ENCODE results near the gene GOLGA6L9.
"Not testable (repeated sequence)": the region's sequence is repeated elsewhere in the genome, so short reads cannot be mapped to it uniquely, and the experiment has no call there.

The GOLGA6L9 gene

GRCh38 chr15:82429693-82430092 is at the start of gene GOLGA6L9:
Gene GOLGA6L9 (plus strand): TSS chr15:82429816. CDS start chr15:82430080, 264 bp downstream.
- not testable (repeated sequence) for H3K4me1 ChIP-seq (ENCODE audit: insufficient read depth, low read length, severe bottlenecking); H3K27ac ChIP-seq (ENCODE audit: low read depth, low read length, poor library complexity, severe bottlenecking); H3K9ac ChIP-seq (ENCODE audit: low read length); H3K79me2 ChIP-seq (ENCODE audit: insufficient read depth, low read length); H3K9me2 ChIP-seq (ENCODE audit: low read depth, low read length); H3K36me3 ChIP-seq (ENCODE audit: insufficient read depth, low read length); H4K20me1 ChIP-seq (ENCODE audit: insufficient read depth, low read length); H2AFZ ChIP-seq (ENCODE audit: low read length); H3K9me3 ChIP-seq (ENCODE audit: low read length); H3K27me3 ChIP-seq (ENCODE audit: insufficient read depth, low read length); H3K4me2 ChIP-seq (ENCODE audit: low read length); H3K4me3 ChIP-seq (ENCODE audit: low read depth, low read length, poor library complexity, severe bottlenecking); H3F3A ChIP-seq (ENCODE audit: insufficient read depth, low read length)

- not testable (repeated sequence) for H3K36me3 ChIP-seq (ENCODE audit: insufficient read depth, low read length); H3K9me3 ChIP-seq (ENCODE audit: low read length); H4K20me1 ChIP-seq (ENCODE audit: insufficient read depth, low read length); H3K9me2 ChIP-seq (ENCODE audit: low read depth, low read length); H3K27me3 ChIP-seq (ENCODE audit: insufficient read depth, low read length); H3K9ac ChIP-seq (ENCODE audit: low read length); H3K4me2 ChIP-seq (ENCODE audit: low read length); H3K79me2 ChIP-seq (ENCODE audit: insufficient read depth, low read length); H3F3A ChIP-seq (ENCODE audit: insufficient read depth, low read length); H2AFZ ChIP-seq (ENCODE audit: low read length); H3K27ac ChIP-seq (ENCODE audit: low read depth, low read length, poor library complexity, severe bottlenecking); H3K4me3 ChIP-seq (ENCODE audit: low read depth, low read length, poor library complexity, severe bottlenecking); H3K4me1 ChIP-seq (ENCODE audit: insufficient read depth, low read length, severe bottlenecking)
Measured at GRCh38 chr15:82381330-82381955, 48.2 kb upstream of the GOLGA6L9 start.

GRCh38 chr15:82387209-82387608 is 42.4 kb upstream of the GOLGA6L9 start:
- H3K9me3 ChIP-seq (ENCODE audit: low read length); H2AFZ ChIP-seq (ENCODE audit: low read length); H3K36me3 ChIP-seq (ENCODE audit: insufficient read depth, low read length); H3K9ac ChIP-seq (ENCODE audit: low read length); H3K4me1 ChIP-seq (ENCODE audit: insufficient read depth, low read length, severe bottlenecking); H3K79me2 ChIP-seq (ENCODE audit: insufficient read depth, low read length); H3K4me3 ChIP-seq (ENCODE audit: low read depth, low read length, poor library complexity, severe bottlenecking); H3K9me2 ChIP-seq (ENCODE audit: low read depth, low read length); H3K27ac ChIP-seq (ENCODE audit: low read depth, low read length, poor library complexity, severe bottlenecking); H3F3A ChIP-seq (ENCODE audit: insufficient read depth, low read length); H3K4me2 ChIP-seq (ENCODE audit: low read length); H3K27me3 ChIP-seq (ENCODE audit: insufficient read depth, low read length); H4K20me1 ChIP-seq (ENCODE audit: insufficient read depth, low read length): not testable (repeated sequence)

GRCh38 chr15:82390152-82390551 is 39.5 kb upstream of the GOLGA6L9 start:
- H3K4me2 ChIP-seq (ENCODE audit: low read length); H3K9ac ChIP-seq (ENCODE audit: low read length); H3K4me3 ChIP-seq (ENCODE audit: low read depth, low read length, poor library complexity, severe bottlenecking); H3K36me3 ChIP-seq (ENCODE audit: insufficient read depth, low read length); H3F3A ChIP-seq (ENCODE audit: insufficient read depth, low read length); H3K27ac ChIP-seq (ENCODE audit: low read depth, low read length, poor library complexity, severe bottlenecking); H3K79me2 ChIP-seq (ENCODE audit: insufficient read depth, low read length); H3K27me3 ChIP-seq (ENCODE audit: insufficient read depth, low read length); H3K9me2 ChIP-seq (ENCODE audit: low read depth, low read length); H3K4me1 ChIP-seq (ENCODE audit: insufficient read depth, low read length, severe bottlenecking); H3K9me3 ChIP-seq (ENCODE audit: low read length); H2AFZ ChIP-seq (ENCODE audit: low read length); H4K20me1 ChIP-seq (ENCODE audit: insufficient read depth, low read length): not testable (repeated sequence)

DNA sequence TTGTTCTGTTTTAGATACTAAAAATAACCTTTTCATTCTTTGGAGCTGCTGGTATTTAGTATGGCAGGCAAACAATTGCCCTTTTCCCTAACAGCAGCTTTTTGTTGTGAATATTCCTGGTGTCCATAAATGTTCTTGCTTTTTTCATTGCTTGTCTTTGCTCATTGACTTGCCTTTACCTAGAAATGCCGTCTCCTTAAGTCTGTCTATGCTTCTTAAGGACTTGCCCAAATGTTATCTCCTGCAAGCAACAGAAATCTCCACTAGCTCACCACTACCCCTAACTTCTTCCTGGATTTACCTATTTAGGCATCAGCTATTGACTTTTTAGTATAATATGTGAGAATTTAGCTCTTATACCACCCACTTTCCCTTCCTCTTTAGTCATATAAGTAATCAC is 37.5 kb upstream of the GOLGA6L9 start:
- not testable (repeated sequence) for H3K9me3 ChIP-seq (ENCODE audit: low read length); H3F3A ChIP-seq (ENCODE audit: insufficient read depth, low read length); H3K9ac ChIP-seq (ENCODE audit: low read length); H3K36me3 ChIP-seq (ENCODE audit: insufficient read depth, low read length); H2AFZ ChIP-seq (ENCODE audit: low read length); H3K79me2 ChIP-seq (ENCODE audit: insufficient read depth, low read length); H4K20me1 ChIP-seq (ENCODE audit: insufficient read depth, low read length); H3K27me3 ChIP-seq (ENCODE audit: insufficient read depth, low read length); H3K9me2 ChIP-seq (ENCODE audit: low read depth, low read length); H3K4me2 ChIP-seq (ENCODE audit: low read length); H3K4me3 ChIP-seq (ENCODE audit: low read depth, low read length, poor library complexity, severe bottlenecking); H3K27ac ChIP-seq (ENCODE audit: low read depth, low read length, poor library complexity, severe bottlenecking); H3K4me1 ChIP-seq (ENCODE audit: insufficient read depth, low read length, severe bottlenecking)

All from OCI-LY1 (cell line).